ENCODE measurements around the gene NTRK3.

GRCh38 chr15:88233921-88234320 is 22.6 kb downstream of the NTRK3 start:
- TF ChIP-seq CTCF (conservative IDR thresholded peaks at IDR 0.05): no peak
- TF ChIP-seq EZH2 (IDR thresholded peaks at IDR 0.05; ENCODE audit: low read depth): no peak

Measured in PC-9 (cell line).